Stimulated activated CD8-positive, alpha-beta memory T cell treated with anti-CD3 and anti-CD28 coated beads, Interleukin-2, amount 100 ng/mL, for 1 hour (primary cell): ENCODE measurements around the gene ARF5.

Source experiments
- DNase-seq, 2 donors: peaks; one replicate each; pipeline ENCODE4 v3.0.0-alpha.2; 2020; ENCODE audit warnings: low read depth in 2 of 2

The ARF5 gene

GRCh38 chr7:127588697-127589482 lies 679 bp downstream of the ARF5 start:
- DNase-seq, result no peak

- DNase-seq, result no peak
Measured at GRCh38 chr7:127589896-127590295, 1.7 kb downstream of the ARF5 start.

GRCh38 chr7:127591189-127591588 lies 3.0 kb downstream of the ARF5 start:
- DNase-seq, result no peak

- no peak for DNase-seq
Measured at GRCh38 chr7:127591591-127591990, 3.4 kb downstream of the ARF5 start.

GRCh38 chr7:127592550-127592949 lies 4.3 kb downstream of the ARF5 start:
- DNase-seq, result no peak

GRCh38 chr7:127594490-127594889 lies 6.3 kb downstream of the ARF5 start:
- DNase-seq, result no peak

GRCh38 chr7:127595737-127596136 lies 7.5 kb downstream of the ARF5 start:
- DNase-seq, result no peak

GRCh38 chr7:127598318-127598717 lies 10.1 kb downstream of the ARF5 start:
- no peak for DNase-seq

GRCh38 chr7:127600885-127601284 lies 12.7 kb downstream of the ARF5 start:
- DNase-seq, result no peak

GRCh38 chr7:127608446-127608845 lies 20.2 kb downstream of the ARF5 start:
- DNase-seq, result no peak

- no peak for DNase-seq
Measured at GRCh38 chr7:127609297-127609696, 21.1 kb downstream of the ARF5 start.

GRCh38 chr7:127612263-127612662 lies 24.1 kb downstream of the ARF5 start:
- DNase-seq, result no peak

GRCh38 chr7:127616724-127617123 lies 28.5 kb downstream of the ARF5 start:
- no peak for DNase-seq

- DNase-seq, result no peak
Measured at GRCh38 chr7:127618042-127618441, 29.8 kb downstream of the ARF5 start, which contains the start of gene PAX4. TSS of gene PAX4 (minus strand) at chr7:127618142. CDS start at chr7:127615928, 2,214 bp downstream.

GRCh38 chr7:127618775-127619174 lies 30.6 kb downstream of the ARF5 start:
- DNase-seq, result no peak

GRCh38 chr7:127619681-127620405 lies 31.6 kb downstream of the ARF5 start:
- DNase-seq, result no peak

- DNase-seq, result no peak
Measured at GRCh38 chr7:127620406-127621233, 32.4 kb downstream of the ARF5 start.

- no peak for DNase-seq
Measured at GRCh38 chr7:127625331-127625730, 37.1 kb downstream of the ARF5 start.

GRCh38 chr7:127628445-127628844 lies 40.2 kb downstream of the ARF5 start:
- DNase-seq, result no peak

- DNase-seq, result no peak
Measured at GRCh38 chr7:127629268-127629854, 41.1 kb downstream of the ARF5 start.

- no peak for DNase-seq
Measured at GRCh38 chr7:127632276-127632910, 44.2 kb downstream of the ARF5 start.
